Stimulated activated CD4-positive, alpha-beta T cell treated with anti-CD3 and anti-CD28 coated beads, TNF-alpha, amount 100 ng/mL, for 48 hours (primary cell): Measurements from ENCODE around the gene NPAS1.

Experiments
- DNase-seq, 3 donors: peaks; one replicate each; pipeline ENCODE4 v3.0.0-alpha.2; 2020; ENCODE audit warnings: low read depth in 3 of 3

Gene NPAS1

GRCh38 chr19:47019431-47020041 lies at the start of gene NPAS1:
TSS of gene NPAS1 (plus strand) at chr19:47019837. CDS start at chr19:47021048, 1,211 bp downstream.
- DNase-seq: no peak

- no peak for DNase-seq
Observed at GRCh38 chr19:46970815-46971214, 48.8 kb upstream of the NPAS1 start.

- no peak for DNase-seq
Observed at GRCh38 chr19:46972311-46972710, 47.3 kb upstream of the NPAS1 start.

GRCh38 chr19:46974181-46974580 lies 45.5 kb upstream of the NPAS1 start:
- no peak for DNase-seq

GRCh38 chr19:46975011-46975924 lies 44.4 kb upstream of the NPAS1 start:
- no peak for DNase-seq

- no peak for DNase-seq
Observed at GRCh38 chr19:46975925-46976782, 43.5 kb upstream of the NPAS1 start.

GRCh38 chr19:46976845-46977320 lies 42.8 kb upstream of the NPAS1 start:
- no peak for DNase-seq

GRCh38 chr19:46977548-46977947 lies 42.1 kb upstream of the NPAS1 start:
- no peak for DNase-seq

- DNase-seq: no peak
Observed at GRCh38 chr19:46978171-46978869, 41.3 kb upstream of the NPAS1 start.

GRCh38 chr19:46979126-46980105 lies 40.2 kb upstream of the NPAS1 start:
- DNase-seq: no peak

GRCh38 chr19:46980761-46981160 lies 38.9 kb upstream of the NPAS1 start:
- no peak for DNase-seq

GRCh38 chr19:46981286-46981945 lies 38.2 kb upstream of the NPAS1 start:
- no peak for DNase-seq

GRCh38 chr19:46983097-46983496 lies 36.5 kb upstream of the NPAS1 start:
- no peak for DNase-seq

- no peak for DNase-seq
Observed at GRCh38 chr19:46984077-46985010, 35.3 kb upstream of the NPAS1 start.

- DNase-seq: no peak
Observed at GRCh38 chr19:46985542-46986415, 33.9 kb upstream of the NPAS1 start.

GRCh38 chr19:46988614-46989230 lies 30.9 kb upstream of the NPAS1 start:
- no peak for DNase-seq
